ENCODE measurements around the gene ATG9A.

Gene ATG9A

GRCh38 chr2:219252900-219253752, 23.7 kb upstream of the ATG9A start, which contains the start of gene TUBA4B:
Gene TUBA4B, plus strand, starts transcription at chr2:219253243. Its CDS starts 165 bp downstream, at chr2:219253408.
- DNase-seq = no peak

DNA sequence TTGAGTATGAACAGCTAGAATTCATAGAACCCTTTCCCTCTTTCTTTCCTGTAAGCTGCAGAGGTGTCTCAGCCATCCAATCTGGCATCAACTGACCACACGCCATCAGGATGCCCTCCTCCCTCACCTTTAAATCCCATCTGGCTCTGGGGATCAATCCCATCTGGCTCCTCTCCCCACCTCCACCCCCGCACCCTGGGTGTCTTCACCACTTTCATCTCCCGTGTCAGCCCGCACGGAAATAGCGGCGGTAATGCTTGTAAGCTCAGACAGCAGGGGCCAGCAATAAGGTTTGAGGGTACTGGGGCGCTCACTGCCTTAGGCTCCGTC, 23.1 kb upstream of the ATG9A start:
- DNase-seq = no peak

DNA sequence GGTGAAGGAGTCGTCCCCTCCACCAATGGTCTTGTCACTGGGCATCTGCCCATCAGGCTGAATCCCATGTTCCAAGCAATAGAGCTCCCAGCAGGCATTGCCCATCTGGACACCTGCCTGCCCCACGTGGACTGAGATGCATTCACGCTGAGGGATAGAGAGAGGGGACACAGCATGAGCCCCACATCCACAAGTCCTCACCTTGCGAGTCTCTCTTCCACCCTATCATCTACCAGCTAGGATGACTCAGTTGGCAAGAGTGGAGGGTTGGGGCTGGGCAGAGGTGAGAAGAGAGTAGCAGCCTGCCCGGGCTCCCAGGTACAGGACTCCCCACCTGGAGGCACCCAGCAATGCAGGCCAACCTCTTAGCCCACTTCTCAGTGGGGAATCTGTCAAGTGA, 22.6 kb upstream of the ATG9A start:
- no peak for DNase-seq

DNA sequence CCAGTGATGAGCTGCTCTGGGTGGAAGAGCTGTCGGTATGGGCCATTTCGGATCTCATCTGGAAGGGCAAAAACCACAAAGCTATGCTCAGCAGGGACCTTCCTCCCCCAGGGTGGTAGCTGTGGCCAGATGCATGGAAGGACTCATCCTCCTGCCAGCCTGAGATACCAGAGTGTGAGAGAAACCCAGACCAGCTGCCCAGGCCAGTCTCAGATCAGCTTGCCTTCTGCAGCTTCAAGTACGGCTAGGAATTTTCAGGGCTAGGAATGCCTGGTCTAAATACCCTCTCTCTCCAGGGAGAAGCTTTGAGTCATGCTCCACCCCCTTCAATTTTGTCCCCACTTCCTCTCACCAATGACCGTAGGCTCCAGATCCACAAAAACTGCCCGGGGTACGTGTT, 22.2 kb upstream of the ATG9A start:
- no peak for DNase-seq

DNA sequence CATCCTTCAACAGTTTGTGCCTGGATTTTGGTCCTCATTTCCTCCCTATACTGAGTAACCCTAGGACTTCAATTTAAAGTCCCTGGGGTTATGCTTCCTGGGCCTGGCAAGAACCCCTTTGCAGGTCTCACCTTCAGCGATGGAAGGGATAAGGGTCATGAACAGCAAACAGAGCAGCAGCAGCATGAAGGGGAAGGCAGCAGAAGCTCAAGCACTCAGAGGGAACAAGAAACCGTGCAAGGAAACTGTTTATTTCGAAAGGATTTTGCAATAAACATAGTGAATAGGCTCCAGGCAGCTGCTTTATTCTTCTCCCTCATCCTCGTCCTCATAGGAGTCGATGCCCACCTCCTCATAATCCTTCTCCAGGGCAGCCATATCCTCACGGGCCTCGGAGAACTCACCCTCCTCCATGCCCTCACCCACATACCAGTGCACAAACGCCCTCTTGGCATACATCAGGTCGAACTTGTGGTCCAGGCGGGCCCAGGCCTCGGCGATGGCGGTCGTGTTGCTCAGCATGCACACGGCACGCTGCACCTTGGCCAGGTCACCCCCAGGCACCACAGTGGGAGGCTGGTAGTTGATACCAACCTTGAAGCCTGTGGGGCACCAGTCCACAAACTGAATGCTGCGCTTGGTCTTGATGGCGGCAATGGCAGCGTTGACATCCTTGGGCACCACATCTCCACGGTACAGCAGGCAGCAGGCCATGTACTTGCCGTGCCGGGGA, 20.8 kb upstream of the ATG9A start:
- no peak for DNase-seq

- DNase-seq = peak; percentile 18
Measured at GRCh38 chr2:219249203-219249980, 20.0 kb upstream of the ATG9A start.

GRCh38 chr2:219248845-219249202, 19.4 kb upstream of the ATG9A start:
- DNase-seq = no peak

DNA sequence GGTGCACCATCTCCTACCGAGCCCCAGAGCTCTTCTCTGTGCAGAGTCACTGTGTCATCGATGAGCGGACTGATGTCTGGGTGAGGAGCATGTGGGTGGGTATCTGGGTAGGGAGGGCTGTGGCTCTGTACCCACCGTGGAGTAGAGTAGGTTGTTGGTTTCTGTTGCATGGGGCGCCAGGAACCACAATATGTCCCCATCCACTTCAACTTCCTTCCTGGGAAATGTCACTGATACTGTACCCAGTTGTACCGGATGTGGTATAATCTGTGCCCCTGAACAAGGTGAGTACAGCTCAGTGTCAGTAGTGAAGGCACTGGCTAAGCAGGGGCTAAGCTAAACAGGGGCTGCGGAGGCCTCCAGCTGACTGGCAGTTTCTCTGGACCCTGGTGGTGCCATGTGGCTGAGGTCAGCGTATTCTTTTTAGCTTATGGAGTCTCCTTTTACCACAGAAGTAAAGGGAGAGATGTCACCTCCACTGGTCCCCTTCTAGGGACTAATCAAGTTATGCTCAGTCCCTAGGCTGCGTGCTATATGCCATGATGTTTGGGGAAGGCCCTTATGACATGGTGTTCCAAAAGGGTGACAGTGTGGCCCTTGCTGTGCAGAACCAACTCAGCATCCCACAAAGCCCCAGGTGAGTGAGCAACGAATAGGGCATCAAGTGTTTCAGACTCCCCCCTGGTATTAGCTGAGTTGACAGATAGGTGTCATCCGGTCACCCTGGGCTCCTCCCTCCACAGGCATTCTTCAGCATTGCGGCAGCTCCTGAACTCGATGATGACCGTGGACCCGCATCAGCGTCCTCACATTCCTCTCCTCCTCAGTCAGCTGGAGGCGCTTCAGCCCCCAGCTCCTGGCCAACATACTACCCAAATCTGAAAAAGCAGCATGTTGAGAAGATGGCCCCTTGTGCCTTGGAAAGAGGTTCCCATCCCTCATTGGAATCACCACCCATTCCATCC, 18.5 kb upstream of the ATG9A start:
- DNase-seq = no peak

- DNase-seq = no peak
Measured at GRCh38 chr2:219246559-219246958, 17.1 kb upstream of the ATG9A start.

- no peak for DNase-seq
Measured at GRCh38 chr2:219245899-219246230, 16.4 kb upstream of the ATG9A start.

DNA sequence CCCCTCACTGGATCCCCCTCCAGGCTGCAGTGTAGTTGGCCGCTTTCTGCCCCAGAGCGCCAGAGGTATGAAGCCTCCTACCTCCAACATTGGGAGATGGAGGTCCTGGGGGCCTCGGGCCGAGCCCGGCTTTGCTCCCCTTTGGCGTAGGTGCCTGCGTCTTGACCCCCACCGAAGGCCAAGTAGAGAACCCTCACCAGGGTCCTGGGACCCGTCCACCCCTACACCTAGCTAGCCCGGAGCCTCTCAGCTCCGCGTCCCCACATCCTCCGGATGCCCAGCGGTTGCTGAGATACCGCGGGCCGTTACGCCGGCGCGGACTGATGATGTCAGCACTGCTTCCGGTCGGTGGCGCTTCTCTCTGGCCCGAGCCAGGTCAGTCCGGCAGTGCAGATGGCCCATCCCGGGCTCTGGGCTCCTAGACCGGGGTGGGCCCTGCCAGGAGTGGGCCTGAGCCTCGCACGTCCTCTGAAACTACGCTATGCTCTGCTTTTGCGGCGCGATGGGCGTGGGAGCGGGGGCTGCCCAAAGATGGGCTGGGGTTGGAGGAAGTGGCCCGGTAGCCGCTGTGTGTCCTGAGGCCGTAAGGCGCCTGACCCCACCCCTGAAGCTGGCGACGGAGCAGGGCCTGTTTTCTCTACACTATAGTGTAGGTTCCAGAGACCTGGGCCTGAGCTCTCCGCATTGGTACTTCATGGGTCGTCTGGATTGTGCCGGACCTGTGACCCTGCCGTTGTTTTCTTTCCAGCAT, 15.9 kb upstream of the ATG9A start, which contains the start of the genes GLB1L and STK16:
GLB1L (minus strand) TSS at position 297 of the 751 bp plus-strand sequence. CDS start 1,871 bp downstream, outside the sequence.
STK16 (plus strand) TSS at position 332 of the 751 bp plus-strand sequence. CDS start 521 bp downstream, outside the sequence.
- peak; percentile 87 for DNase-seq

GRCh38 chr2:219244789-219245147, 15.3 kb upstream of the ATG9A start:
- DNase-seq = no peak

GRCh38 chr2:219243291-219243761, 13.9 kb upstream of the ATG9A start:
- no peak for DNase-seq

GRCh38 chr2:219234331-219234730, 4.9 kb upstream of the ATG9A start:
- no peak for DNase-seq

- no peak for DNase-seq
Measured at GRCh38 chr2:219230059-219230540, 664 bp upstream of the ATG9A start.

- no peak for DNase-seq
Measured at GRCh38 chr2:219228911-219229304, 528 bp downstream of the ATG9A start.

DNA sequence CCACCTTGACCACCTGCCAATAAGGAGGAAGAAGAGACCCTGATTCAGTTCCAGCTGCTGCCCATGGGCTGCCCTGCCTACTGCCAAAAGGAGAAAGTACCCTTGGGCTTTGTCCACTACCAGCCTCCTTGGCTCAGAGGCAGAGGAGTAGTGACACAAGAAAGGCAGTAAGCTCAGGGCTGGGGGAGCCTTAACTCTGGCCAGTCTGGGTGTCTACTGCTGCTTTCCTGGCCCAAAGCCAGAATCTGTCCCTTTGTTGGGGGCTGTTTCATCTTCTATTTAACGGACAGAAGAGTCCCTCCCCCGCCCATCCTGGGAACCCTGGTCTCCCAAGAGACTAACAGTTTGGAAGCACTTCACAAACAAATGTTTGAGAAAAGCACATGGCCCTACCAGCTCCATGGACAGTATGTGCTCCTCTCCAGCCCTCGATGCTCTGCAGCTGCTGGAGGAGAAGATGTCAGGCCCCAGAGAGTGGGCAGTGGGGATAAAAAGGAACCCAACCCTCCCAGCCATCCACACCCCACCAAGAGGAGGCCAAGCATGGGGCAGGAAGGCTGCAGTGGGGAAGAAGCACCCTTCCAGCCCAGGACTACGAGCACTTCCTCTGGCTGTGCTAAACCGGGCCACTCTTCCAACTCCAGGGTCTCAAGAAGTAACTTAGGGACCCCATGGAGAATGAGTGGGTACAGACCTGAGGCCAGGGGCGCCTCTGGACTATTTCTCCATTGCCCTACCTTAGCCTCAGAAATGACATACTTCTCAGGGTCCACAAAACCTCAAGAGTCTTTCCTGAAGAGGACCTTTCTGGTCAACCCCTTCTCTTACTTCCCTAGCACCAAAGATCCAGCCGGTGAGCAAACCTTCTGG, 1.2 kb downstream of the ATG9A start:
- no peak for DNase-seq

DNA sequence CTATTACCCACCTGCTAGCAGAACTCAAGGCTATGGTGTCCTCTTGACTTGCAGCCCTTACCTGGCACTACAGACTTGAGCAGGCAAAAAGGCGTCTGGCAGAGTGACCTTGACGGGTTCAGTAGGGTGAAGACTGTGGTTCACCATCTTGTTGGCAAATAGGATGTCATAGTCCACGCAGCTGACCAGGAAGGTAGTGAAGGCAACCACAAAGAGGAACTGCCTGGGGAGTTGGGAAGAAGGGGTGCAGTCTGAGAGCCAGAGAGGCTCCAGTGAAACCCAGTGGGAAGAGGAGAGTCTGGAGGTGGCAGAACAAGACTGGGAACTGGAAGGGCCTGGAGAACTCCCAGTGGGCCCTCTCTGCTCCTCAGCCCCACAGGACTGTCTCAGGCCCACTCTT, 4.1 kb downstream of the ATG9A start:
- peak; percentile 19 for DNase-seq

DNA sequence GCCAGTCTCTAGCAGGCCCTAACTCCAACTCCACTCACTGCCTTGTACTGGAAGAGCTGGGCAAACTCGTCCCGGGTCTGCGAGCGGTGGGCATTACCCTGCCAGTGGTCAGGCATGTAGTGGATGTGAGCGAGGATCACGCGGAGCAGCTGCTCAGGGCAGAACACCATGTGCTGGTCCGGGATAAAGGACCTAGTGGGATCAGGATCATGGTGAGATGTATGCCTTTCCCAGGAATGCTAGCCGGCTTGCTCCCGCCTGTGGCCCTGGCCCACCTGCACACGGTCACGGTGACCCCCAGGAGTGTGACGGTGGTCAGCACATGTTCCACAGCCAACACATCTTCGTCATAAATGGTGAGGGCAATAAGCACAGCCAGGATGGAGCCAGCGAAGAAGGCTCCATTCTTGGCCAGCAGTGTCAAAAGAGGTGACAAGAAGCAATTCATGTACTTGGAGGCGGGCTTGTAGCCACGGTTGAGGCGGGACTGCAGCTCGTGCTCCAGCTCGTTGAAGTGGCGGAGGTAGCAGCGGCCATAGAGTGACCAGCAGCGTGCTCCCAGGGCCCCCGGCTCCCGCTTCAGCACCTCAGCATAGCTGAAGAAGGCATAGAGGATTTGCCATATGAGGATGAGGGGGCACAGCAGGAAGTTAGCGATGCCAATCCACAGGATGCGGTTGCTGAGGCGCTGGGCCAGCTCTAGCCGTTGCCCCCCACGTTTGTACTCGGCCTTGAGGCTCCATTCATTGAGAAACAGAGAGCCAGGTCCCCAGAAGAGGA, 5.4 kb downstream of the ATG9A start:
- no peak for DNase-seq

Measured in GDM1 (cell line).